Lower leg skin (tissue), 3 donors: ENCODE results near the gene ABCC4.

Source experiments
- POLR2A ChIP-seq, 2 donors: fragments of 450-650 bp; IDR thresholded peaks; one replicate each; pipeline ENCODE4 v1.6.1; 2016 to 2017; ENCODE audit warnings: antibody characterized with exemption in 2 of 2, mild to moderate bottlenecking in 1 of 2, moderate library complexity in 1 of 2
- TF ChIP-seq, protein P1 (sequence below), 3 donors: fragments of 450-650 bp; IDR thresholded peaks; one replicate each; pipeline ENCODE4 v1.5.1; 2016; ENCODE audit warnings: antibody characterized with exemption in 3 of 3, mild to moderate bottlenecking in 3 of 3, moderate library complexity in 2 of 3

DNA sequence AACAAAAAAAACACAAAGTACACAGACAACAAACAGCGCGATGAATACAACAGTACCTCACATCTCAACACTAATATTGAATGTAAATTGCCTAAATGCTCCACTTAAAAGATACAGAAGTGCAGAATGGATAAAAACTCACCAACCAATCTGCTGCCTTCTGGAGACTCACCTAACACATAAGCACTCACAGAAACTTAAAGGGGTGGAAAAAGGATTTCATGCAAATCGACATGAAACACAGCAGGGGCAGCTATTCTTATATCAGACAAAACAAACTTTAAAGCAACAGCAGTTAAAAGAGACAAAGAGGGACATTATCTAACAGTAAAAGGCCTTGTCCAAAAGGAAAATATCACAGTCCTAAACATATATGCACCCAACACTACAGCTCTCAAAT is 209.5 kb downstream of the ABCC4 start:
- TF ChIP-seq, protein P1, sequence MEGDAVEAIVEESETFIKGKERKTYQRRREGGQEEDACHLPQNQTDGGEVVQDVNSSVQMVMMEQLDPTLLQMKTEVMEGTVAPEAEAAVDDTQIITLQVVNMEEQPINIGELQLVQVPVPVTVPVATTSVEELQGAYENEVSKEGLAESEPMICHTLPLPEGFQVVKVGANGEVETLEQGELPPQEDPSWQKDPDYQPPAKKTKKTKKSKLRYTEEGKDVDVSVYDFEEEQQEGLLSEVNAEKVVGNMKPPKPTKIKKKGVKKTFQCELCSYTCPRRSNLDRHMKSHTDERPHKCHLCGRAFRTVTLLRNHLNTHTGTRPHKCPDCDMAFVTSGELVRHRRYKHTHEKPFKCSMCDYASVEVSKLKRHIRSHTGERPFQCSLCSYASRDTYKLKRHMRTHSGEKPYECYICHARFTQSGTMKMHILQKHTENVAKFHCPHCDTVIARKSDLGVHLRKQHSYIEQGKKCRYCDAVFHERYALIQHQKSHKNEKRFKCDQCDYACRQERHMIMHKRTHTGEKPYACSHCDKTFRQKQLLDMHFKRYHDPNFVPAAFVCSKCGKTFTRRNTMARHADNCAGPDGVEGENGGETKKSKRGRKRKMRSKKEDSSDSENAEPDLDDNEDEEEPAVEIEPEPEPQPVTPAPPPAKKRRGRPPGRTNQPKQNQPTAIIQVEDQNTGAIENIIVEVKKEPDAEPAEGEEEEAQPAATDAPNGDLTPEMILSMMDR (IDR thresholded peaks at IDR 0.05), result no peak
- no peak for TF ChIP-seq POLR2A (IDR thresholded peaks at IDR 0.05)
